Adrenal gland (tissue), 12 donors: ENCODE data around the gene AGO1. TPM values are rescaled to one million over a fixed set of nuclear protein-coding genes. Genes with fewer than 3 reads are reported as not detected.

Experiments used
- DNase-seq, 7 donors: peaks; one replicate each; pipeline ENCODE4 v3.0.0-alpha.2; 2019 to 2020
- H3K27ac ChIP-seq, 5 donors: fragments of 200-600 bp; sonication (generic) in 4 of 5; 1 replicate in 3 of 5; 2 replicates in 2 of 5; pipeline versions ENCODE4 v1.5.1 to v1.8.0; 2016 to 2020; ENCODE audit warnings: mild to moderate bottlenecking in 1 of 5
- H3K27me3 ChIP-seq: fragments of 200-600 bp; 2 replicates; pipeline ENCODE4 v1.8.0; 2021
- H3K36me3 ChIP-seq, 2 donors: fragments of 200-600 bp; replicated peaks in 1 of 2; 1 replicate in 1 of 2; 2 replicates in 1 of 2; pipeline versions ENCODE4 v1.5.1 to v1.8.0; 2018 to 2022
- H3K4me1 ChIP-seq, 2 donors: fragments of 200-600 bp; replicated peaks in 1 of 2; 1 replicate in 1 of 2; 2 replicates in 1 of 2; pipeline versions ENCODE4 v1.5.1 to v1.8.0; 2018 to 2021
- H3K4me3 ChIP-seq, 4 donors: fragments of 200-600 bp; sonication (generic) in 3 of 4; one replicate each; pipeline ENCODE4 v1.5.1; 2016 to 2018
- H3K9me3 ChIP-seq, 3 donors: fragments of 200-600 bp; sonication (generic) in 1 of 3; replicated peaks in 1 of 3; 1 replicate in 2 of 3; 2 replicates in 1 of 3; pipeline versions ENCODE4 v1.5.1 to v1.8.0; 2016 to 2021
- POLR2A ChIP-seq, 2 donors: fragments of 450-650 bp; IDR thresholded peaks; one replicate each; pipeline ENCODE4 v1.6.1; 2017; ENCODE audit warnings: antibody characterized with exemption in 2 of 2, mild to moderate bottlenecking in 2 of 2, moderate library complexity in 1 of 2
- WGBS, 4 donors: extraction: QIAGEN DNeasy Blood & Tissue Kit in 2 of 4; methylation state at CpG; one replicate each; pipeline versions ENCODE4 v1.1.5 to v1.1.7; 2013 to 2017; 5-methylcytosine and 5-hydroxymethylcytosine counted together
- intact Hi-C, 2 donors: fragments of 100-400 bp; cut with DNase I; formaldehyde crosslinking; loops; one replicate each; pipeline versions ENCODE4 v1.14.1 to v1.15.0; 2022 to 2023
- polyA plus RNA-seq, 3 donors: library from polyadenylated mRNA; stranded (reverse); fragments of 200-250 nt in 2 of 3; fragments of 350-450 nt in 1 of 3; fragmentation: Illumina TruSeq in 1 of 3; extraction: RNeasy Lipid Tissue Mini Kit (QIAGEN cat#74804) in 1 of 3; gene quantifications; one replicate each; pipeline ENCODE4 v1.2.3, GENCODE V29; 2013 to 2014
- total RNA-seq, 9 donors: library from RNA; depleted of rRNA in 4 of 9; stranded (reverse); fragments of >200 nt in 4 of 9; fragments of 120-200 nt in 1 of 9; fragmentation: NEBNext Ultra II Directional in 1 of 9; extraction: Animal tissue kit (Norgen Biotek cat#: 25700) in 1 of 9; gene quantifications; one replicate each; pipeline versions ENCODE4 v1.1.0 to v1.2.4, GENCODE V29; 2013 to 2023
- TF ChIP-seq, protein P1 (sequence below), 6 experiments: fragments of 450-650 bp in 4 of 6; fragments of 200-600 bp in 2 of 6; sonication (generic) in 1 of 6; IDR thresholded peaks; 1 replicate in 5 of 6; 2 replicates in 1 of 6; pipeline versions ENCODE4 v1.5.1 to v1.8.0; 2016 to 2021; ENCODE audit warnings: antibody characterized with exemption in 6 of 6, mild to moderate bottlenecking in 2 of 6, moderate library complexity in 1 of 6
- donor health status: healthy with polysubstance abuse.
- donor health status: Bipolar disorder and iron deficiency.
- donor health status: DM: yes; HTN: yes; CAD: no.
- donor health status: DM: no; HTN: no; CAD: no.
- donor health status: DM: no; HTN: no; CAD: no.
- donor health status: DM: yes; HTN: yes; CAD: no.

AGO1 gene
- total and polyA plus RNA-seq, 12 donors, result 4.5 to 51.1 (median 33.8) TPM

DNA sequence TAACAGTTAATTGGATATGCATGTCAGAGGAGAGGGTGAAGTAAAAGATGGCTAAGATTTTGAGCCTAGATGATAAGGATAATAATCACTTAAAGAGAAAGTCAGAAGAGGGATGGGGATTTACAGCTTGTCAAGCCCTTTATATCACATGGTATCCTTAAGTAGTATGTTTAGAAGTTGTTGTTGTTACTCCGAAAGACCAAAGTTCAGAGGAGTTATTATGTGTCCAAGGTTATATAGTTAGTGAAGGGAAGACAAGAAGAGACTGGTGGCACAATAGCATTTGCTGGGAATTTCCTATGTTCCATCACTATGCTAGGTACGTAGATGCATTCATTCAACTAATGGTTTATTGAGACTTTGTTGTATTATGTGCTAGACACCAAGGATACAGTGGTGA lies 30.8 kb upstream of the AGO1 start:
- TF ChIP-seq, protein P1, sequence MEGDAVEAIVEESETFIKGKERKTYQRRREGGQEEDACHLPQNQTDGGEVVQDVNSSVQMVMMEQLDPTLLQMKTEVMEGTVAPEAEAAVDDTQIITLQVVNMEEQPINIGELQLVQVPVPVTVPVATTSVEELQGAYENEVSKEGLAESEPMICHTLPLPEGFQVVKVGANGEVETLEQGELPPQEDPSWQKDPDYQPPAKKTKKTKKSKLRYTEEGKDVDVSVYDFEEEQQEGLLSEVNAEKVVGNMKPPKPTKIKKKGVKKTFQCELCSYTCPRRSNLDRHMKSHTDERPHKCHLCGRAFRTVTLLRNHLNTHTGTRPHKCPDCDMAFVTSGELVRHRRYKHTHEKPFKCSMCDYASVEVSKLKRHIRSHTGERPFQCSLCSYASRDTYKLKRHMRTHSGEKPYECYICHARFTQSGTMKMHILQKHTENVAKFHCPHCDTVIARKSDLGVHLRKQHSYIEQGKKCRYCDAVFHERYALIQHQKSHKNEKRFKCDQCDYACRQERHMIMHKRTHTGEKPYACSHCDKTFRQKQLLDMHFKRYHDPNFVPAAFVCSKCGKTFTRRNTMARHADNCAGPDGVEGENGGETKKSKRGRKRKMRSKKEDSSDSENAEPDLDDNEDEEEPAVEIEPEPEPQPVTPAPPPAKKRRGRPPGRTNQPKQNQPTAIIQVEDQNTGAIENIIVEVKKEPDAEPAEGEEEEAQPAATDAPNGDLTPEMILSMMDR (IDR thresholded peaks at IDR 0.05), result no peak
- TF ChIP-seq POLR2A (IDR thresholded peaks at IDR 0.05), result no peak
- WGBS, 4 donors, result 44 to 50% (median 50%) methylated on average over 2 of the region's 2 CpGs
- no peaks in the 10 kb centered on the region for H3K9me3 ChIP-seq
- no peak for DNase-seq
- no peak overlapping the region for H3K27ac ChIP-seq
- intact Hi-C loops, result loop anchor here in 1 of 2 donors (10.0 kb wide), 1 partner anchor 233 kb away; the partner anchor contains the start of genes ADPRS and TEKT2
- H3K4me1 ChIP-seq, result peaks cover 0 to 3% of the 10 kb centered on the region in 2 donors
- H3K36me3 ChIP-seq, result peaks cover 0 to 27% of the 10 kb centered on the region in 2 donors
- H3K27me3 ChIP-seq, result no peaks in the 10 kb centered on the region
- H3K4me3 ChIP-seq, result no peak overlapping the region

DNA sequence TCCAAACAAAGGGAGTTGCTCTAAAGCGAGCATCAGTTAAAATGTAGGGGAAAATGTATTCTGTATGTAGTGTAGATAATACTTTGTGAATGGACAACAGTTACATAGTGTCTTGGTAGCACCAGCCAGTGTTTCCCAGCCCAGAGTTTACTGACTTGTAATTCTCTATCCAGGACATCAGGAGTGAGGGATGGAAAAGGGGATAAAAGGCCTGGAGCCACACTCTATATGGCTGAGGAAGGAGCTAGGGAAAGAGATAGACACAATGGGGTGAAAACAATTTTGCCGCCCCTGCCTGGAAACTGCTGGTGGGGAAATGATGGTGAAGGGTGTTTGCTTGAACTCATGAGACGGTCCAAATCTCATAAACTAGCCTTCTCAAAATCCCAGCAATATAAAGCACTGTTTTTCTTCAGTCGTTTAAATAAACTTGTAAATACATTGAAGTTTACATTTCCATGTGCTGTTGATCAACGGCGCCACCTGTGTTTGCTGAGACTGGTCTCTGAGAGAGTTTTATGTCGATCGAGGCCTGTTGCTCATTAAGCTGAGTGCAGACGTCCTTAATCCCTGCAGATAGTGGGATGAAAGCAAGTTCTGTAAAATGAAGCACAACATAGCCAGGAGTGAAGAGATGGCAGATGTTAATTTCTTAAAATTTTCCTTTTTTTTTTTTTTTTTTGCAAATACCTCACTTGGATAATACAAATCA lies 27.9 kb upstream of the AGO1 start:
- Histone ChIP-seq H3K4me3 (no peak overlapping the region), H3K4me1 (no peaks in the 10 kb centered on the region), H3K9me3 (no peaks in the 10 kb centered on the region), H3K27ac (no peak overlapping the region), H3K27me3 (no peaks in the 10 kb centered on the region), H3K36me3 (peaks cover 0 to 26% of the 10 kb centered on the region in 2 donors)
- TF ChIP-seq, protein P1 (IDR thresholded peaks at IDR 0.05), result no peak
- TF ChIP-seq POLR2A (IDR thresholded peaks at IDR 0.05), result no peak
- intact Hi-C loops, result loop anchor here in 1 of 2 donors (10.0 kb wide), 1 partner anchor 230 kb away; the partner anchor contains the start of genes ADPRS and TEKT2
- WGBS, 4 donors, result 83 to 87% (median 83%) methylated on average over 9 of the region's 9 CpGs
- peak in 1 of 7 donors; percentile 38 for DNase-seq

DNA sequence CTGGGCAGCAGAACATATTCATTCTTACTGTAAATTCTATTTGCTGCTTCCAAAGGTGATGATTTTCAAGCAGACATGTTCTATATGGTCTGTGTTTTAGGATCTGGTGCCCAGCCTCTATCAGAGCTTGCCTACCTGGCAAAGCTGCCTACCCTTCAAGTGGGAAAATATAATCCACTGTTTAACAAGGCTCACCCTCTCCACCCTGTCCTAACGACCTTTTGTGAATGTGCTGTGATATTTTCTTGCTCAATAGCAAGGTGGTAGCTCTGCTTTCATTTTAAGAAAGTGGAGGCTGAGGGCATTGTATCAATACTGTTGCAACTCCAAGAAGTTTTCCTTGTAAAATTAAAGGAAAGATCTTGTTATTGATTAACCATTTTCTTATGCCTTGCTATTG lies 26.0 kb upstream of the AGO1 start:
- intact Hi-C loops, result loop anchor here in 1 of 2 donors (10.0 kb wide), 1 partner anchor 228 kb away; the partner anchor contains the start of genes ADPRS and TEKT2
- no peak overlapping the region for H3K27ac ChIP-seq
- H3K4me3 ChIP-seq, result no peak overlapping the region
- H3K9me3 ChIP-seq, result no peaks in the 10 kb centered on the region
- 15 to 67% (median 55%) methylated on average over 1 of the region's 1 CpG for WGBS, 4 donors
- no peaks in the 10 kb centered on the region for H3K4me1 ChIP-seq
- DNase-seq, result no peak
- peaks cover 0 to 17% of the 10 kb centered on the region in 2 donors for H3K36me3 ChIP-seq
- H3K27me3 ChIP-seq, result no peaks in the 10 kb centered on the region
- TF ChIP-seq POLR2A (IDR thresholded peaks at IDR 0.05), result no peak
- TF ChIP-seq, protein P1 (IDR thresholded peaks at IDR 0.05), result no peak

DNA sequence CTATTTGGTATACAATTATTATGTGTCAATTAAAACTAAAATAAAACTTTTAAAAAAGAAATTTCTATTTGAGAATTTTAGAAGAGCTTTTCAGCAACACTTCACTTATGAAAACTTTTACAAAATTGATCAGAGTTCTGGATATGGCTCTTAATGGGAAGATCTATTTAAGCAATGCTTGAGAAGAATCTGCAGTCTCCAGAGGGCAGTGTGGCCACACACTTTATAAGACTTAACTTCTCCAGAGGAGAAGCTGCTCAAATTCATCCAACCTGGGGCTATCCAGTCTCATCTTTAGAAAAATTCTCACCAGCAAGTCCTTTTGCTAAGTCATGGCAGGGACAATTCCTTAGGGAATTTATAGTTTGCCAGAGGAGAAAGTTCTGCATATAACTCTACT lies 25.2 kb upstream of the AGO1 start:
- Histone ChIP-seq H3K27me3 (no peaks in the 10 kb centered on the region), H3K4me1 (no peaks in the 10 kb centered on the region), H3K36me3 (peaks cover 0 to 17% of the 10 kb centered on the region in 2 donors), H3K9me3 (no peaks in the 10 kb centered on the region), H3K4me3 (no peak overlapping the region), H3K27ac (no peak overlapping the region)
- intact Hi-C loops, result loop anchor here in 1 of 2 donors (10.0 kb wide), 1 partner anchor 227 kb away; the partner anchor contains the start of genes ADPRS and TEKT2
- TF ChIP-seq, protein P1 (IDR thresholded peaks at IDR 0.05), result peak in 5 of 6 experiments; percentile 16 to 44 (median 20)
- TF ChIP-seq POLR2A (IDR thresholded peaks at IDR 0.05), result no peak
- peak in 4 of 7 donors; percentile 20 to 60 (median 44) for DNase-seq
